ENCODE results near the gene SEC16B. TPM values are rescaled to one million over a fixed set of nuclear protein-coding genes. Genes with fewer than 3 reads are reported as not detected.

The SEC16B gene
- total and polyA plus RNA-seq, 9 of the 15 experiments (the other 6 are each of a cell fraction or from before 2014, with no cell fraction given): not detected

DNA sequence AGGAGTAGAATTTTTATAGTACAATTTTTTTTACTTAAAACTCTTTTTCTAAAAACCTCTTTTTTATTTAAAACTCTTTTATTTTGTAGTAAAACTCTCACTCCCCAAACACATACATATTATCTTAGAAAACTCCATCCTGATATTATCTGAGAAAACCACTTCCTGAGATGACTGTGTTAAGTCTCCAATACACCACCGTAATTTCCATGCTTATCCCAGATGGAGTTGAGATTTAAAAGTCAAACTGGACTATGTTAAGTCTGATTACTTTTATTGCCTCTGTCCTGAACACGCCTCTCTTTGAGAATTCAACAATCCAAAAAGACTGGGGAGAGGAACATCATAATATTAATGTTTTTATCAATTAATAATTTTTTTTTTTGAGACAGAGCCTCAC, 3.7 kb downstream of the SEC16B start:
- DNase-seq (ENCODE audit: extremely low read depth in 1 of 4, low spot score in 3 of 4) (no peak), ATAC-seq (no peak), FAIRE-seq (no peak)
- ChIA-PET CTCF (ENCODE audit: low intra/inter-chr PET ratio) (no interaction called here), POLR2A (no interaction called here)
- Histone ChIP-seq H4K20me1 (replicated peaks; ENCODE audit: control insufficient read depth, insufficient read depth, low read length) (no peaks in the 10 kb centered on the region), H2AFZ (ENCODE audit: low read depth, low read length) (no peak overlapping the region), H3K4me1 (replicated peaks in 1 of 2; ENCODE audit: control insufficient read depth in 2 of 2, insufficient read depth in 2 of 2, low read length in 2 of 2) (no peaks in the 10 kb centered on the region), H3K79me2 (ENCODE audit: control insufficient read depth, insufficient read depth, low read length) (no peaks in the 10 kb centered on the region), H3K9me3 (replicated peaks; ENCODE audit: control insufficient read depth, insufficient read depth, low read depth, low read length) (no peaks in the 10 kb centered on the region), H3K27me3 (ENCODE audit: control insufficient read depth in 2 of 2, insufficient read depth in 2 of 2, low read length in 2 of 2) (0 out of 5 replicates have a peak, but pooled peaks cover 0 to 3% of the 10 kb centered on the region in 2 experiments), H3K4me2 (ENCODE audit: insufficient read depth, low read length) (no peak overlapping the region), H3K9me1 (ENCODE audit: control insufficient read depth, insufficient read depth, low read length) (no peaks in the 10 kb centered on the region), H3K27ac (ENCODE audit: extremely low read depth, low read depth, low read length) (no peak overlapping the region), H3K9ac (ENCODE audit: insufficient read depth in 1 of 2, low read depth in 2 of 2, low read length in 2 of 2) (no peak overlapping the region), H3K4me3 (no peak overlapping the region), H3K36me3 (ENCODE audit: control insufficient read depth, insufficient read depth, low read length) (no peaks in the 10 kb centered on the region)
- intact Hi-C loops (cut with micrococcal nuclease): no loop called here
- in situ Hi-C loops (cut with MboI): no loop called here
- no TSS peak for BruUV-seq (replicated peaks)
- 2% methylated on average over 2 of the region's 2 CpGs for WGBS (ENCODE audit: insufficient coverage, low coverage, missing lambda C conversion rate)
- TF ChIP-seq SIX5 (IDR thresholded peaks at IDR 0.05; ENCODE audit: borderline replicate concordance in 1 of 2, insufficient read depth in 1 of 2, low read depth in 1 of 2, low read length in 2 of 2) (no peak), ZNF76 (CRISPR knock-in tag; IDR thresholded peaks at IDR 0.05; ENCODE audit: borderline replicate concordance) (no peak), ZNF253 (CRISPR knock-in tag; conservative IDR thresholded peaks at IDR 0.05) (no peak), ZBTB17 (CRISPR knock-in tag; IDR thresholded peaks at IDR 0.05) (no peak), SMARCA4 (IDR thresholded peaks at IDR 0.05) (no peak), TCF3 (CRISPR knock-in tag; IDR thresholded peaks at IDR 0.05) (no peak), SETDB1 (IDR thresholded peaks at IDR 0.05; ENCODE audit: low read length) (no peak), SPI1 (IDR thresholded peaks at IDR 0.05; ENCODE audit: borderline replicate concordance, low read depth, low read length) (no peak), SIN3A (IDR thresholded peaks at IDR 0.05; ENCODE audit: borderline replicate concordance in 2 of 2, control insufficient read depth in 1 of 2, low read depth in 2 of 2, low read length in 2 of 2) (no peak), LCOR (CRISPR knock-in tag; IDR thresholded peaks at IDR 0.05) (no peak), LEF1 (IDR thresholded peaks at IDR 0.05) (no peak)
- TF ChIP-seq, protein P1, sequence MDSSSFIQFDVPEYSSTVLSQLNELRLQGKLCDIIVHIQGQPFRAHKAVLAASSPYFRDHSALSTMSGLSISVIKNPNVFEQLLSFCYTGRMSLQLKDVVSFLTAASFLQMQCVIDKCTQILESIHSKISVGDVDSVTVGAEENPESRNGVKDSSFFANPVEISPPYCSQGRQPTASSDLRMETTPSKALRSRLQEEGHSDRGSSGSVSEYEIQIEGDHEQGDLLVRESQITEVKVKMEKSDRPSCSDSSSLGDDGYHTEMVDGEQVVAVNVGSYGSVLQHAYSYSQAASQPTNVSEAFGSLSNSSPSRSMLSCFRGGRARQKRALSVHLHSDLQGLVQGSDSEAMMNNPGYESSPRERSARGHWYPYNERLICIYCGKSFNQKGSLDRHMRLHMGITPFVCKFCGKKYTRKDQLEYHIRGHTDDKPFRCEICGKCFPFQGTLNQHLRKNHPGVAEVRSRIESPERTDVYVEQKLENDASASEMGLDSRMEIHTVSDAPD (CRISPR knock-in tag; IDR thresholded peaks at IDR 0.05): no peak
- TF ChIP-seq, protein P2, sequence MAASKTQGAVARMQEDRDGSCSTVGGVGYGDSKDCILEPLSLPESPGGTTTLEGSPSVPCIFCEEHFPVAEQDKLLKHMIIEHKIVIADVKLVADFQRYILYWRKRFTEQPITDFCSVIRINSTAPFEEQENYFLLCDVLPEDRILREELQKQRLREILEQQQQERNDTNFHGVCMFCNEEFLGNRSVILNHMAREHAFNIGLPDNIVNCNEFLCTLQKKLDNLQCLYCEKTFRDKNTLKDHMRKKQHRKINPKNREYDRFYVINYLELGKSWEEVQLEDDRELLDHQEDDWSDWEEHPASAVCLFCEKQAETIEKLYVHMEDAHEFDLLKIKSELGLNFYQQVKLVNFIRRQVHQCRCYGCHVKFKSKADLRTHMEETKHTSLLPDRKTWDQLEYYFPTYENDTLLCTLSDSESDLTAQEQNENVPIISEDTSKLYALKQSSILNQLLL (CRISPR knock-in tag; IDR thresholded peaks at IDR 0.05; ENCODE audit: borderline replicate concordance): no peak
- TF ChIP-seq, protein P3, sequence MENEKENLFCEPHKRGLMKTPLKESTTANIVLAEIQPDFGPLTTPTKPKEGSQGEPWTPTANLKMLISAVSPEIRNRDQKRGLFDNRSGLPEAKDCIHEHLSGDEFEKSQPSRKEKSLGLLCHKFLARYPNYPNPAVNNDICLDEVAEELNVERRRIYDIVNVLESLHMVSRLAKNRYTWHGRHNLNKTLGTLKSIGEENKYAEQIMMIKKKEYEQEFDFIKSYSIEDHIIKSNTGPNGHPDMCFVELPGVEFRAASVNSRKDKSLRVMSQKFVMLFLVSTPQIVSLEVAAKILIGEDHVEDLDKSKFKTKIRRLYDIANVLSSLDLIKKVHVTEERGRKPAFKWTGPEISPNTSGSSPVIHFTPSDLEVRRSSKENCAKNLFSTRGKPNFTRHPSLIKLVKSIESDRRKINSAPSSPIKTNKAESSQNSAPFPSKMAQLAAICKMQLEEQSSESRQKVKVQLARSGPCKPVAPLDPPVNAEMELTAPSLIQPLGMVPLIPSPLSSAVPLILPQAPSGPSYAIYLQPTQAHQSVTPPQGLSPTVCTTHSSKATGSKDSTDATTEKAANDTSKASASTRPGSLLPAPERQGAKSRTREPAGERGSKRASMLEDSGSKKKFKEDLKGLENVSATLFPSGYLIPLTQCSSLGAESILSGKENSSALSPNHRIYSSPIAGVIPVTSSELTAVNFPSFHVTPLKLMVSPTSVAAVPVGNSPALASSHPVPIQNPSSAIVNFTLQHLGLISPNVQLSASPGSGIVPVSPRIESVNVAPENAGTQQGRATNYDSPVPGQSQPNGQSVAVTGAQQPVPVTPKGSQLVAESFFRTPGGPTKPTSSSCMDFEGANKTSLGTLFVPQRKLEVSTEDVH (IDR thresholded peaks at IDR 0.05; ENCODE audit: low read depth, partially characterized antibody): no peak
- TF ChIP-seq, protein P4, sequence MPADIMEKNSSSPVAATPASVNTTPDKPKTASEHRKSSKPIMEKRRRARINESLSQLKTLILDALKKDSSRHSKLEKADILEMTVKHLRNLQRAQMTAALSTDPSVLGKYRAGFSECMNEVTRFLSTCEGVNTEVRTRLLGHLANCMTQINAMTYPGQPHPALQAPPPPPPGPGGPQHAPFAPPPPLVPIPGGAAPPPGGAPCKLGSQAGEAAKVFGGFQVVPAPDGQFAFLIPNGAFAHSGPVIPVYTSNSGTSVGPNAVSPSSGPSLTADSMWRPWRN (IDR thresholded peaks at IDR 0.05; ENCODE audit: low read depth): no peak

Measured in K562 (cell line).